HG03520 (cell line): ENCODE data around the gene CCSER1.

Source experiments
- ATAC-seq: cut with Tn5 transposase; IDR thresholded peaks from one replicate; pipeline ENCODE4 v1.9.1; 2021; ENCODE audit warnings: mild to moderate bottlenecking, moderate library complexity; ENCODE audit not compliant: unreplicated experiment

The CCSER1 gene

GRCh38 chr4:90540536-90540935 lies 413.3 kb downstream of the CCSER1 start:
- ATAC-seq: no peak

GRCh38 chr4:90542216-90542615 lies 415.0 kb downstream of the CCSER1 start:
- ATAC-seq: no peak

- no peak for ATAC-seq
Observed at GRCh38 chr4:90543419-90544170, 416.4 kb downstream of the CCSER1 start.

GRCh38 chr4:90544532-90545045 lies 417.4 kb downstream of the CCSER1 start:
- ATAC-seq: no peak

GRCh38 chr4:90545380-90545779 lies 418.2 kb downstream of the CCSER1 start:
- no peak for ATAC-seq

- ATAC-seq: no peak
Observed at GRCh38 chr4:90546114-90546513, 418.9 kb downstream of the CCSER1 start.

- no peak for ATAC-seq
Observed at GRCh38 chr4:90570615-90571014, 443.4 kb downstream of the CCSER1 start.

GRCh38 chr4:90572996-90573395 lies 445.8 kb downstream of the CCSER1 start:
- no peak for ATAC-seq

GRCh38 chr4:90575371-90575770 lies 448.2 kb downstream of the CCSER1 start:
- no peak for ATAC-seq

GRCh38 chr4:90580326-90580725 lies 453.1 kb downstream of the CCSER1 start:
- ATAC-seq: no peak

- no peak for ATAC-seq
Observed at GRCh38 chr4:90582087-90582486, 454.9 kb downstream of the CCSER1 start.

GRCh38 chr4:90584051-90584450 lies 456.9 kb downstream of the CCSER1 start:
- no peak for ATAC-seq

GRCh38 chr4:90585961-90586360 lies 458.8 kb downstream of the CCSER1 start:
- ATAC-seq: no peak

- ATAC-seq: no peak
Observed at GRCh38 chr4:90586799-90587198, 459.6 kb downstream of the CCSER1 start.

- no peak for ATAC-seq
Observed at GRCh38 chr4:90597927-90598326, 470.7 kb downstream of the CCSER1 start.

- ATAC-seq: no peak
Observed at GRCh38 chr4:90598741-90599140, 471.5 kb downstream of the CCSER1 start.

- ATAC-seq: no peak
Observed at GRCh38 chr4:90602726-90603125, 475.5 kb downstream of the CCSER1 start.

GRCh38 chr4:90603540-90603939 lies 476.3 kb downstream of the CCSER1 start:
- no peak for ATAC-seq

- no peak for ATAC-seq
Observed at GRCh38 chr4:90606781-90607180, 479.6 kb downstream of the CCSER1 start.

GRCh38 chr4:90614371-90614770 lies 487.2 kb downstream of the CCSER1 start:
- ATAC-seq: no peak

GRCh38 chr4:90621080-90621479 lies 493.9 kb downstream of the CCSER1 start:
- ATAC-seq: no peak

GRCh38 chr4:90624781-90625180 lies 497.6 kb downstream of the CCSER1 start:
- no peak for ATAC-seq
